Glomerular visceral epithelial cell (primary cell): ENCODE measurements around the gene SLC22A6.

Experiments
- DNase-seq: peaks from one replicate; pipeline ENCODE4 v3.0.0-alpha.2; 2016; ENCODE audit errors: extremely low spot score

The SLC22A6 gene

GRCh38 chr11:62984451-62984991 lies at the start of gene SLC22A6:
SLC22A6 (minus strand) TSS chr11:62984967; CDS start chr11:62984690, 277 bp downstream.
- DNase-seq, result no peak

- DNase-seq, result no peak
These were observed 47.7 kb upstream of the SLC22A6 start for GRCh38 chr11:63032457-63032856.

- peak; percentile 69 for DNase-seq
These were observed 39.3 kb upstream of the SLC22A6 start for GRCh38 chr11:63023841-63024648.

GRCh38 chr11:63023222-63023814 lies 38.6 kb upstream of the SLC22A6 start:
- no peak for DNase-seq

GRCh38 chr11:63022441-63022840 lies 37.7 kb upstream of the SLC22A6 start:
- no peak for DNase-seq

GRCh38 chr11:63020671-63021291 lies 36.0 kb upstream of the SLC22A6 start:
- no peak for DNase-seq

- DNase-seq, result no peak
These were observed 34.7 kb upstream of the SLC22A6 start for GRCh38 chr11:63019506-63019905.

- no peak for DNase-seq
These were observed 32.7 kb upstream of the SLC22A6 start for GRCh38 chr11:63017306-63017974.

GRCh38 chr11:63015521-63016215 lies 30.9 kb upstream of the SLC22A6 start, which contains the start of gene SLC22A8:
SLC22A8 (minus strand) TSS chr11:63015841; CDS start chr11:63014958, 883 bp downstream.
- no peak for DNase-seq

- DNase-seq, result no peak
These were observed 29.8 kb upstream of the SLC22A6 start for GRCh38 chr11:63014408-63015055.

GRCh38 chr11:63012839-63013238 lies 28.1 kb upstream of the SLC22A6 start:
- DNase-seq, result no peak

GRCh38 chr11:63012430-63012829 lies 27.7 kb upstream of the SLC22A6 start:
- no peak for DNase-seq

GRCh38 chr11:63010934-63011439 lies 26.2 kb upstream of the SLC22A6 start:
- no peak for DNase-seq

- no peak for DNase-seq
These were observed 23.2 kb upstream of the SLC22A6 start for GRCh38 chr11:63007920-63008319.

GRCh38 chr11:63001456-63001855 lies 16.7 kb upstream of the SLC22A6 start:
- no peak for DNase-seq

- no peak for DNase-seq
These were observed 14.9 kb upstream of the SLC22A6 start for GRCh38 chr11:62999649-63000048.

- DNase-seq, result no peak
These were observed 14.4 kb upstream of the SLC22A6 start for GRCh38 chr11:62999156-62999555.

- DNase-seq, result no peak
These were observed 11.5 kb upstream of the SLC22A6 start for GRCh38 chr11:62996271-62996670.

GRCh38 chr11:62994775-62995174 lies 10.0 kb upstream of the SLC22A6 start:
- no peak for DNase-seq

- DNase-seq, result no peak
These were observed 3.5 kb upstream of the SLC22A6 start for GRCh38 chr11:62988276-62988675.
